Loucy (cell line): ENCODE results near the gene SCRG1.

ENCODE experiments used
- CTCF ChIP-seq: fragments of 200-600 bp; sonication (generic); conservative IDR thresholded peaks from 2 replicates; pipeline ENCODE4 v1.5.1; 2014; ENCODE audit warnings: mild to moderate bottlenecking, antibody characterized with exemption, low read length
- EZH2phosphoT487 ChIP-seq: fragments of 200-600 bp; IDR thresholded peaks from 2 replicates; pipeline ENCODE4 v1.6.1; 2018; ENCODE audit warnings: antibody characterized with exemption, mild to moderate bottlenecking, moderate library complexity, borderline replicate concordance

GRCh38 chr4:173334891-173335752 lies 63.8 kb downstream of the SCRG1 start:
- TF ChIP-seq CTCF (no peak), EZH2phosphoT487 (no peak)
